Measurements from ENCODE around the gene PPP4R4.

PPP4R4 gene

DNA sequence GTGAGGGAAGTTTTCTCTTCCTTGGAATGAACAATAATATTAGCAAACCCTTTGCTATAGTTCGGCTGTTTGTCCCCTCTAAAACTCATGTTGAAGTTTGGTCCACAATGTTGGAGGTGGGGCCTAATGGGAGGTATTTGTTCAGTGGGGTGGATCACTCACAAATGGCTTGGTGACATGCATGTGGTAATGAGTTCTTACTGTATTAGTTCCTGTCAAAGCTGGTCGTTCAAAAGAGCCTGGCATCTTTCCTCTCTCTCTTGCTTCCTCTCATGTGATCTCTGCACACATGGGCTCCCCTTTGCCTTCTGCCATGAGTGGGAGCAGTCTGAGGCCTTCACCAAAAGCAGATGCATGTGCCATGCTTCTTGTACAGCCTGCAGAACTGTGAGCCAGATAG is 13.1 kb upstream of the PPP4R4 start:
- Histone ChIP-seq H3K9me3 (no peaks in the 10 kb centered on the region), H3K36me3 (no peaks in the 10 kb centered on the region), H3K4me3 (ENCODE audit: low read depth in 1 of 2, low read length in 1 of 2) (no peak overlapping the region), H3K27ac (no peak overlapping the region), H3K27me3 (peaks cover 26% of the 10 kb centered on the region), H3K4me1 (ENCODE audit: control insufficient read depth in 1 of 2, insufficient read depth in 1 of 2, low read depth in 1 of 2, low read length in 1 of 2) (peaks cover 0 to 2% of the 10 kb centered on the region in 2 experiments)
- TF ChIP-seq, protein P1, sequence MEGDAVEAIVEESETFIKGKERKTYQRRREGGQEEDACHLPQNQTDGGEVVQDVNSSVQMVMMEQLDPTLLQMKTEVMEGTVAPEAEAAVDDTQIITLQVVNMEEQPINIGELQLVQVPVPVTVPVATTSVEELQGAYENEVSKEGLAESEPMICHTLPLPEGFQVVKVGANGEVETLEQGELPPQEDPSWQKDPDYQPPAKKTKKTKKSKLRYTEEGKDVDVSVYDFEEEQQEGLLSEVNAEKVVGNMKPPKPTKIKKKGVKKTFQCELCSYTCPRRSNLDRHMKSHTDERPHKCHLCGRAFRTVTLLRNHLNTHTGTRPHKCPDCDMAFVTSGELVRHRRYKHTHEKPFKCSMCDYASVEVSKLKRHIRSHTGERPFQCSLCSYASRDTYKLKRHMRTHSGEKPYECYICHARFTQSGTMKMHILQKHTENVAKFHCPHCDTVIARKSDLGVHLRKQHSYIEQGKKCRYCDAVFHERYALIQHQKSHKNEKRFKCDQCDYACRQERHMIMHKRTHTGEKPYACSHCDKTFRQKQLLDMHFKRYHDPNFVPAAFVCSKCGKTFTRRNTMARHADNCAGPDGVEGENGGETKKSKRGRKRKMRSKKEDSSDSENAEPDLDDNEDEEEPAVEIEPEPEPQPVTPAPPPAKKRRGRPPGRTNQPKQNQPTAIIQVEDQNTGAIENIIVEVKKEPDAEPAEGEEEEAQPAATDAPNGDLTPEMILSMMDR (IDR thresholded peaks at IDR 0.05): no peak

DNA sequence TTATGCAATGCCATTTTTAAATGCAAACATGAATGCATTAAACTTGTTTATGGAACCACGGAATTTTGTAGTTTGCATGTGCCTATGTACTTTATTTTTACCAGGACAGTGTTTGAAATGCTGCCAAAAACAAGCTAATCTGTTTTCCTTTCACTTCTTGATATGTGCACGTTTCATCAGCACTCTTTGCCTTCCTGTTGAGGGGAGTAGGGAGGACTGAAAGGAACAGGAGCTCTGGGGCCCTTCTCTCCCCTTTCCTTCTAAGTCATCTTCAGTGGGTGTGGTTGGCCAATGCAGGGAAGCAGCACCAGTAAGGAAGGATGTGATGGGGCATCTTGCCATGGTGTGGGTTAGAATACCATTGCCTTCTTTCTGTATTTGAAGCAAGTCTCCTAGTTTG is 12.1 kb upstream of the PPP4R4 start:
- Histone ChIP-seq H3K4me3 (ENCODE audit: low read depth in 1 of 2, low read length in 1 of 2) (no peak overlapping the region), H3K27me3 (peaks cover 26% of the 10 kb centered on the region), H3K9me3 (no peaks in the 10 kb centered on the region), H3K27ac (no peak overlapping the region), H3K36me3 (no peaks in the 10 kb centered on the region), H3K4me1 (ENCODE audit: control insufficient read depth in 1 of 2, insufficient read depth in 1 of 2, low read depth in 1 of 2, low read length in 1 of 2) (peaks cover 0 to 2% of the 10 kb centered on the region in 2 experiments)
- TF ChIP-seq, protein P1 (IDR thresholded peaks at IDR 0.05): no peak

DNA sequence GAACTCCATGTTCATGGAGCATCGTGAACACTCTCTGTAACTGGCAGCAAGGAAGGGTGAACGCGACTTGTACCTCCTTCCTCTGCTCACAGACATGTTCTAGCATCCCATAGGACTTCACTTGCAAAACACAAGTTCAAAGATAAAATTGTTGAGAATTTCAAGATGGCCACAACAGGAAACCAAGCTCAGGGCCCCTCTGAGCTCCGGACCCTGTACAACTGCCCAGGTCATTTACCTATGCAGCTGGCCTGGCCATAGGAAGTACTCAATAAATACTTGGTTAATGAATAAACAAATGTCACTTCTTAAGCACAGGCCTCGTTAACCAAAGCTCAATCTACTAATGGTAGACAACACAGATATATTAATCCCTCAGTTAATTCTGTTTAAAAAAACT is 11.7 kb upstream of the PPP4R4 start:
- no peaks in the 10 kb centered on the region for H3K36me3 ChIP-seq
- peaks cover 0 to 2% of the 10 kb centered on the region in 2 experiments for H3K4me1 ChIP-seq (ENCODE audit: control insufficient read depth in 1 of 2, insufficient read depth in 1 of 2, low read depth in 1 of 2, low read length in 1 of 2)
- no peak overlapping the region for H3K4me3 ChIP-seq (ENCODE audit: low read depth in 1 of 2, low read length in 1 of 2)
- TF ChIP-seq, protein P1 (IDR thresholded peaks at IDR 0.05): no peak
- H3K27me3 ChIP-seq: peaks cover 21% of the 10 kb centered on the region
- no peaks in the 10 kb centered on the region for H3K9me3 ChIP-seq
- no peak overlapping the region for H3K27ac ChIP-seq

DNA sequence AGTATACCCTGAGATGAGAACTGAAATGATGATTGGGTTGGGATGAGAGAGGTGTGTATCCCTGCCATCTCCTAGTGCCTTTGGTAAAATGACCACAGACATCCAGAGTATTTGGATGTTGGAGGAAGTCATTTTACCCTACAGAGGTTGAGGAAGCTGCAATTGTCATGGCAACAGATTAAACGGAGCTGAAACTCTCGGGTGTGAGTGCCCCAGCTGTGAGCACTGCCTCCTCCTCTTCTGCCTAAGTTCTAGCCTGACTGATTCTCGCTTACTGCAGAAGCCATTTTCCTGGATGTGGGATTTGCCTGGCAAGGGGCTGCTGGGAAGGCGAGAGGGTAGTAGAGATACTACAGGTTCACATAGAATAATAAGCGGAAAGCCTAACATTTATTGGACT is 10.3 kb upstream of the PPP4R4 start:
- peaks cover 7% of the 10 kb centered on the region for H3K27me3 ChIP-seq
- TF ChIP-seq, protein P1 (IDR thresholded peaks at IDR 0.05): no peak

DNA sequence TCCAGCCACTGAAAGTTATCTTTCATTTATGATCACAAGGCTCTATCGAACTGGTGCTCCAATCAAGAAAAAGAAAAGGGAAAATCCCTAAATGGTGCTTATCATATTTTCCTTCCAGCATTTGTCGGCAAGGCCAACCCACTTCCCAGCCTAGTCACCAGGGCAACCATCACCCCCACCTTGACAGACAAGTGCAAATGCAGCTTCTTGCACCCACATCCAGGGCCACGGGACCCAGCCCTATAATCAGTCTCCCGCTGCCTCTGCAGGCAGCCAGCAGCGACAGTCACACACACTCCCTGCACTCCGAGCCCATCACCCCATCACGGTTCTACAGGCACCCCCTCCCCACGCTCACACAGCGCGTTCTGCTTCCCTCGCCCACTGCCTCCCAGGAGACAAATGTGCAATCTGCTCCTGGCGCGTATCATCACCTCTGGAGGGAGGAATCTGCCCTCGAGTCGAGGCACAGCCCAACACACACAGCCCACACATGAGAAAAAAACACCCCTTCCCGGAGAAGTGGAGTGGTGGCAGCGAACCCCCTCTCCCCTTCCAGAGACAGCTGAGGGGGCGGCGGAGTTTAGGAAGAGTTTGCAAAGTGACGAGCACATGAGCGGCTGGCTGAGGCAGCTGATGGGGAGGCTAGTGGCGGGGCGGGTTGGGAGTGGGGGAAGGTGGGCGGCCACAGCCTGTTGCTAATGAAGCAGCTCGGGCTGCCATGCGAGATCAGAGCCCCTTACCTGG is 9.3 kb upstream of the PPP4R4 start:
- Histone ChIP-seq H3K4me1 (ENCODE audit: control insufficient read depth in 1 of 2, insufficient read depth in 1 of 2, low read depth in 1 of 2, low read length in 1 of 2) (peaks cover 0 to 2% of the 10 kb centered on the region in 2 experiments), H3K27ac (no peak overlapping the region), H3K36me3 (no peaks in the 10 kb centered on the region), H3K4me3 (ENCODE audit: low read depth in 1 of 2, low read length in 1 of 2) (no peak overlapping the region), H3K27me3 (peaks cover 6% of the 10 kb centered on the region), H3K9me3 (no peaks in the 10 kb centered on the region)
- TF ChIP-seq, protein P1 (IDR thresholded peaks at IDR 0.05): no peak

More for the DNA sequence above, 10.3 kb upstream of the PPP4R4 start:
- Histone ChIP-seq H3K9me3 (no peaks in the 10 kb centered on the region), H3K27ac (no peak overlapping the region), H3K4me3 (ENCODE audit: low read depth in 1 of 2, low read length in 1 of 2) (no peak overlapping the region), H3K4me1 (ENCODE audit: control insufficient read depth in 1 of 2, insufficient read depth in 1 of 2, low read depth in 1 of 2, low read length in 1 of 2) (peaks cover 0 to 2% of the 10 kb centered on the region in 2 experiments), H3K36me3 (no peaks in the 10 kb centered on the region)
